Measurements from ENCODE around the gene CLIP2.
"Not testable (repeated sequence)": the region's sequence is repeated elsewhere in the genome, so short reads cannot be mapped to it uniquely, and the experiment has no call there.

Gene CLIP2

GRCh38 chr7:74299401-74299800, 10.2 kb downstream of the CLIP2 start:
- no peak for DNase-seq (ENCODE audit: low read depth)

- DNase-seq (ENCODE audit: low read depth) = no peak
These were observed 11.7 kb downstream of the CLIP2 start for GRCh38 chr7:74300926-74301325.

- DNase-seq (ENCODE audit: low read depth) = no peak
These were observed 13.6 kb downstream of the CLIP2 start for GRCh38 chr7:74302745-74303221.

GRCh38 chr7:74304550-74304949, 15.3 kb downstream of the CLIP2 start:
- DNase-seq (ENCODE audit: low read depth) = no peak

- no peak for DNase-seq (ENCODE audit: low read depth)
These were observed 17.0 kb downstream of the CLIP2 start for GRCh38 chr7:74306004-74306729.

- no peak for DNase-seq (ENCODE audit: low read depth)
These were observed 17.7 kb downstream of the CLIP2 start for GRCh38 chr7:74306730-74307469.

- DNase-seq (ENCODE audit: low read depth) = no peak
These were observed 18.7 kb downstream of the CLIP2 start for GRCh38 chr7:74307738-74308505.

GRCh38 chr7:74309181-74309580, 20.0 kb downstream of the CLIP2 start:
- no peak for DNase-seq (ENCODE audit: low read depth)

- DNase-seq (ENCODE audit: low read depth) = no peak
These were observed 22.1 kb downstream of the CLIP2 start for GRCh38 chr7:74311305-74311744.

GRCh38 chr7:74312418-74313028, 23.3 kb downstream of the CLIP2 start:
- DNase-seq (ENCODE audit: low read depth) = no peak

- DNase-seq (ENCODE audit: low read depth) = not testable (repeated sequence)
These were observed 26.7 kb downstream of the CLIP2 start for GRCh38 chr7:74315891-74316290.

GRCh38 chr7:74317146-74317782, 28.1 kb downstream of the CLIP2 start:
- DNase-seq (ENCODE audit: low read depth) = no peak

- DNase-seq (ENCODE audit: low read depth) = no peak
These were observed 28.8 kb downstream of the CLIP2 start for GRCh38 chr7:74318043-74318442.

GRCh38 chr7:74320645-74321221, 31.5 kb downstream of the CLIP2 start:
- DNase-seq (ENCODE audit: low read depth) = no peak

- not testable (repeated sequence) for DNase-seq (ENCODE audit: low read depth)
These were observed 33.7 kb downstream of the CLIP2 start for GRCh38 chr7:74322892-74323291.

GRCh38 chr7:74324531-74325209, 35.5 kb downstream of the CLIP2 start:
- no peak for DNase-seq (ENCODE audit: low read depth)

- DNase-seq (ENCODE audit: low read depth) = no peak
These were observed 36.0 kb downstream of the CLIP2 start for GRCh38 chr7:74325210-74325565.

- no peak for DNase-seq (ENCODE audit: low read depth)
These were observed 40.0 kb downstream of the CLIP2 start for GRCh38 chr7:74329225-74329624.

GRCh38 chr7:74332373-74333176, 43.4 kb downstream of the CLIP2 start:
- no peak for DNase-seq (ENCODE audit: low read depth)

- no peak for DNase-seq (ENCODE audit: low read depth)
These were observed 44.8 kb downstream of the CLIP2 start for GRCh38 chr7:74334030-74334429.

All from CMK (cell line).